Activated gamma-delta T cell treated with anti-CD3 and anti-CD28 coated beads, Interleukin-2, amount 50 U/mL, for 16 hours (primary cell): ENCODE results near the gene FLRT1.
"Not testable (repeated sequence)": the region's sequence is repeated elsewhere in the genome, so short reads cannot be mapped to it uniquely, and the experiment has no call there.

ENCODE experiments used
- DNase-seq: peaks from one replicate; pipeline ENCODE4 v3.0.0-alpha.2; 2020; ENCODE audit warnings: low read depth

Gene FLRT1

DNA sequence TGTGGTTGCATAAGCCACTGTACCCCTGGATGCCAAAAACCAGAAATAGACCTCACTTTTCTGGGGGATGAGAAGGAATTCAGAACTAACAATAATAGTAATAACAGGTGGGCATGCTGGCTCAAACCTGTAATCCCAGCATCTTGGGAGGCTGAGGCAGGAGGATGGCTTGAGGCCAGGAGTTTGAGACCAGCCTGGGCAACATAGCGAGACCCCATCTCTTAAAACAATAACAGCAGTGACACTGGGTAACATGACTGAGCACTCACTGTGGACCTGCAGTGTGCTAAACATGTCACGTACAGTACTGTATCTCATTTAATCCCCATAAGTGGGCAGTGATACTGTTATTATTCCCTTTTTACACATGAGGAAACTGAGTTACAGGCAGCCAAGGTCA is 10.0 kb downstream of the FLRT1 start:
- no peak for DNase-seq

GRCh38 chr11:64047373-64047772 is 11.6 kb downstream of the FLRT1 start:
- not testable (repeated sequence) for DNase-seq

DNA sequence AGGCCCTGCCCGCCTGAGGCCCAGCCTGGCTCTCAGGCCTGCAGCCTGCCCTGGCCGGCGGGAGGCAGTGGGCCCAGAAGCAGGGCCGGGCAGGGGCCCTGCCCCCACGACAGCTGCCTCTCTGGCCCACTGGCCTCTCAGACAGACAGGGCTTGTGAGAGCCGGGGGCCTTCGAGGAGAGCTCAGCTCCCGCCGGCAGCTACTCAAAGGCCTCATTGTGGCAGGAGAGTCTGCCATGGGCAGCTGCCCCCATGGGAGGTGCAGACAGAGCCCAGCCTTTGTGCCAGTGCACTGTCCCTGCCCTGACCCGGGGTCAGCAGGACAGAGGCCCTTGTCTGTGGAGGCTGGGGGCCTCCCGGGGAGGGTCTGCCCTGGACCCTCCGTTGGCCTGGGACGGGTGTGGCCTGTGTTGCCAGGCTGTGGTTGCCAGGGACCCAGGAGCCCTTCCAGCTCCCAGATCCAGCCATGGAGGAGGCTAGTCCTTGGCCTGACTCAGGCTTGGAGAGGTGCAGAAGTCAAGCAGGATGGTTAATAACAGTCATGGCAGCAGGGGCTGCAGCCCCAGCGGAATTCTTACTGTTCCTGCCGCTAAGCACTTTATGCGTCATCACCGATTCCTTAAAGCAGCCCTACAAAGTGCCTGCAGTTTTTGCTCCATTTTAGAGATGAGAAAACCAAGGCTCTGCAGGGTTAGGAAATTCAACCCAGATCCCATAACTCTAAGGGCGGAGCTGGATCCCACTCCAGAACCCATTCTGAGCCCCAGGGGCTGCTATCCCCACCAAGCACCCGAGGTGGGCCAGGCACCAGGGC is 12.5 kb downstream of the FLRT1 start:
- no peak for DNase-seq

GRCh38 chr11:64049509-64049908 is 13.8 kb downstream of the FLRT1 start:
- DNase-seq = no peak

DNA sequence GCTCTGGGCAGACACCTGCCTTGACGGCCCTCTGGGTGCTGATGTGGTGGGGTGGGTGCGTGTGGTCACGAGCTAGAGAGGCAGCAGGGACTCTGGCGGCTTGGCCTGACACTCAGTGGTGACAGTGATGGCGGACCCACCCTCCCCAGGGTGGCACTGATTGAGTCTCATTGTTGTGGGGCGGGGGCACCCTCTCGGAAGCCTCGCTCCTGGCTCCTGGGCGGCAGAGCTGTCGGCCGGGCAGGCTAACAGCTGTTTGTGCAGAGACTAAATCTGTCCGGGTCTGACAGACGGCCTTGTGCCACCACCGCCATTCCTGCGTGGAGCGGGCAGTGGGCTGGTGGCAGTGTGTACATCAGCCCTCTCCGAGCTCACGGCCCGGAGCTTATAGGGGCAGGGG is 15.6 kb downstream of the FLRT1 start:
- no peak for DNase-seq

GRCh38 chr11:64052436-64052835 is 16.7 kb downstream of the FLRT1 start:
- DNase-seq = no peak

DNA sequence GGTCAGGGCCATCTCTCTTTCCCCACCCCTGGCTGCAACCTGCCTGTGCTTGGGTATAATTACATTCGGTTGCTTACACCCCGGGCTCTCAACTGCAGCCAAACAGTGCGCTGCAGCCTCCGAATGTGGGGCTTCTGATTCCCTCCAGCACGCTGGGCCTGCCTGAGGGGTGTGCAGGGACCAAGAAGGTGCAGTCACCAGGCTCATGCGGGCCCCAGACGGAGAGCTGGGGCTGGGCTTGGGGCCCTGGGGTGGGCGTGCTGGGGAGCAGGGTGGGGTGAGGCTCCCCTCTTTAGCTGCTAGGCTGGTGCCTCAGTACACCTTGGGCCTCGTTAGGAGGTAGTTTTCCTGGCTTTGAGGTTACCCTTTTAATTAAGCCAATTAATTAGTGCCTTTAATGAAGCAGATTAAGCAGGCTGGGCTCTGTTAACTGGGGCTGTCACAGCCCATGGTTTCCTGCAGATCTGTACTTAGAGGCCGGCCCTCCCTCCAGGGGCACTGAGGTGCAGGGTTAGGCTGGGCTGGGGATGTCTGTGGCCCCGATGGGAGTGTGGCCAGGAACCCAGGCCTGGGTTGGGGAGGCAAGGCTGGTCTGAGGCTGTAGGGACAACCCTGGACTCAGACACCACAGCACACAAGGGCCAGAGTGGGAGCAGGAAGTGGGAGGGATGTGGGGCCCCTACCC is 17.3 kb downstream of the FLRT1 start:
- no peak for DNase-seq

DNA sequence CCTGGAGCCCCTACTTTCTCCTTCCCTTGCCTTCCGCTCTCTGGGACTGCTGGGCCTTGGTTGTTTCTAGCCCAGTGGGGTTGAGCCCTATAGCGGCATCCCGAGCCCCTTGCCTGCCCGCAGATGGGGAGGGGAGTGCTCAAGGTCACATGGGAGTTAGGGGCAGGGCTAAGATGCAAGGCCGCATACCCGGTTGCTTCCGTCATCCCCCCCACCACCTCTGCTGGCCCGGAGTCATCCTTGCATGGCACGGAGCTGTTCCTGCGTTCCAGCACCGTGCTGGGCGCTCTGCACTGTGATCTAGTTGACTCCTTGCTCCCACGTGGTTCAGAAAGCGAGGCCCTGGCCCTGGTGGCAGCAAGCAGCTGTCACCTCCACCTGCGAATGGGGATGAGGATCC is 18.0 kb downstream of the FLRT1 start:
- DNase-seq = no peak

DNA sequence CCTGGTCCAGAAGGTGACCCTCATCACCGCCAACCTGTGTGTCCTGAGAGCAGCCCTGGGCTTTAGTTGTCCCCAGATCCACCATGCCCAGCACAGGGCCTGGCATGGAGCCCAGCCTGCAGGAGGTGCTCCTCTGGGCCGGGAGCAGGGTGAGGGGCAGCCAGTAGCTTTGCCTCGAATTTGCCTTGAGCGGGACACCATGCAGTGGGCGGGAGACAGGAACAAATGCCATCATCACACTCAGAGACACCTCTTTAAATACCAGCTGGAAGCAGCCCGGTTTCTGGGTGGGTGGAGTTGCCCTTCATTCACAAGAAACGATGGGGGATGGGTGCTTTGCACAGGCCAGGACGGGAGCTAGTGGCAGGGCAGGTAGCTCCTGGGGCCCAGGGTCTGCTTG is 19.3 kb downstream of the FLRT1 start:
- no peak for DNase-seq

DNA sequence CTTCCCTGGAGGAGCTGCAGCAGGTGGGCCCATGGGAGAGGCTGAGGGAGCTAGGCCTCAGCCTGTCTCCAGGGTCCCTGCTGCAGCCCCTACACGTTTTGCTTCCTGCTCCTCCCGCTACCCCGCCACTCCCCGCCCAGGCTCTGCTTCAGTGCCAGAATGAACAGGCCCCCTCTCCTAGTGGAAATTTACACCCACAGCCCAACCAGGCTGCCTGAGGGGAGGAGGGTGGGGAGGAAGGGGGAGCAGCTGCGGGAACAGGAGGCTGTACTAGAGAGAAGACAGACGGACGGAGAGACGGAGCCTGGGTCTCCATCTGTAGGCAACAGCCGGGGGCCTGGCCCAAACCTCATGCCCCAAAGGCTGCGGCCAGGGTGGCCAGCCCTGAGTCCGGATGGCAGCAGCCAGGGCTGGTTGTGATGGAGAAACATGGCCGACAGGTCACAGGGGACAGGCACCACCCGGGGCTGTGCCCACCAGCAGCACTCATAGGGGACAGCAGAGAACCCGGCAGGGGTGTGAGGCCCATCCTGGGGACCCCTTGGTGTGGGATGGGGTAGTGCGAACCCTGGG is 20.6 kb downstream of the FLRT1 start:
- DNase-seq = no peak

GRCh38 chr11:64056861-64057260 is 21.1 kb downstream of the FLRT1 start:
- DNase-seq = no peak

GRCh38 chr11:64057890-64058289 is 22.2 kb downstream of the FLRT1 start:
- no peak for DNase-seq

DNA sequence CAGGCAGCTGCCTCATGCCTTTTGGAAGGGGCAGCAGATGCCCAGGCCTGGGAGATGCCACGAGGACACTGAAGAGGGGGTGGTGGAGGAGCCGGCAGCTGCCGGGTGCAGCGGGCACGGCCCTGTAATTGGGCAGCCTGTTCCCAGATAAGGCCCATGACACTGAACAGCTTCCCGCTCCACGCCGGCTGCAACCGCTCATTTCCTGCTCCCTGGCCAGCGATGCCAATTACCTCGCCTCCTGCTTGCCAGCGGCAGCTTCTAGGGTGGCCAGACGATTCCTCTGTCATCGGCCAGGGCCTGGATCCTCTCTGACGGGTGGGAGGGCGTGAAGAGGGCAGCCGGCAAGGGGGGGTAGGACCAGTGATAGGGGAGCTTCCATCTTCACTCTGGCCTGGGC is 22.8 kb downstream of the FLRT1 start:
- DNase-seq = no peak

DNA sequence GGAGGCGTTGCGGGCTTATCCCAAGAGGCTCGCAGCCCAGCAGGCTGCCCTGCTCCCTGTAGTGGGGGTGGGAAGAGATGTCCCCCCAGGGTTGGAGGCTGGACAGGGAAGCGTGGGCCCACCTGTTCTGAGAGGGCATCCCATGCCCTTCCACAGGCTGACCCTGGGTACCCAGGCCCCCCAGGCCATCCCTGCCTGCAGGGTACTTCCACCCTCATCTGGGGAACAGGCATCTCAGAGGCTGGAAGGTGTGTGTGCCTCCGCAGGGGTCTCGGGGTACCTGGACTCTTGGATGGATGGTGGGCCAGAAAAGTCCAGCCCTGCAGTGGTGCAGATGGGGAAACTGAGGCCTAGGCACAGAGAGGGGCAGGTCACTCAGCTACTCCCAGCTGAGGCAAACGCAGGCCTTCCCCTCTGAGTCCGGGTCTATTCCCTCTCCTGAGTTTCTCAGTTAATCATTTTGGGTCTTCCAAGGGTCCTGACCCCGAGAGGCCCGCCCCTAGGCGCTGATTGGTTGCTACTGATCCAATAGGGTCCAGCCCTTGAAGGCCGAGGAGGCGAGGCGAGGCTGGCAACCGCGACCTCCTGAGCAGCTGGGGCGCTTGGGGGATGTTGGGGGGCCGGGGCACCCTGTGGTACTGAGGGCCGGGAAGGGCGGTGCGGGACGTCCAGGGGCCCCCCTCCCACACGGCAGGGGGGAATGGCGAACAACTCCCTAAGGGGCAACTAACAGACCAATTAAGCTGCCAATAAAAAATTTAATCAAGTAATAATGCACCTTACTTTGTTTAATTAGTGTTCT is 23.8 kb downstream of the FLRT1 start:
- DNase-seq = no peak

- DNase-seq = no peak
These were observed 24.6 kb downstream of the FLRT1 start for GRCh38 chr11:64060263-64060860.

DNA sequence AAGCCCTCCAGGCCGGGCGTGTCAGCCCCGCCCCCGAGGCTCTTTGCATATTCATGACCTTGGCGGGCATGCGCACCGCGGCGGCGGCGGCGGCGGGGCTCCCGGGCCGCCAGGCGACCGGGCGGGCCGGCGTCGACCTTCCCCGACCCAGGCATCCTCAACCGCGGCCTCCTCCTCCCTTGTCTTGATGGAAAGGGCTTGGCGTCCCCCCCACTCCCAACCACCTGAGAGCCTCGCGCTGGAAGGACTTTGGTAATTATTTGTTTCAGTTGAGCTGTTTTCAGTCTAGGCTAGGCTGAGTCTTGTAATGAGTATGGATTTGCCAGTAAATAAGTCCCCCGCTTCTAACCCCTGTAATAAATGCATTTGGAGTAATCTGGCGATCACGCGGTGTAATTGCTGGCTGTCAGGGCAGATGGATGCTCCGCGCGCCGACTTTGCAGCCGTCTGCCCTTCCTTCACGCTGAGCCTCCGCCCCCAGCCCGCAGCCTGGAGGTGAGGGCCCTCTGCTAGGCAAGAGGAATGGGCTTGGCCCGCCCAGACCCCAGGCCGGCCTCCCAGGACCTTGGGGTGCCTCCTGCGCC is 25.2 kb downstream of the FLRT1 start:
- DNase-seq = peak; percentile 32

DNA sequence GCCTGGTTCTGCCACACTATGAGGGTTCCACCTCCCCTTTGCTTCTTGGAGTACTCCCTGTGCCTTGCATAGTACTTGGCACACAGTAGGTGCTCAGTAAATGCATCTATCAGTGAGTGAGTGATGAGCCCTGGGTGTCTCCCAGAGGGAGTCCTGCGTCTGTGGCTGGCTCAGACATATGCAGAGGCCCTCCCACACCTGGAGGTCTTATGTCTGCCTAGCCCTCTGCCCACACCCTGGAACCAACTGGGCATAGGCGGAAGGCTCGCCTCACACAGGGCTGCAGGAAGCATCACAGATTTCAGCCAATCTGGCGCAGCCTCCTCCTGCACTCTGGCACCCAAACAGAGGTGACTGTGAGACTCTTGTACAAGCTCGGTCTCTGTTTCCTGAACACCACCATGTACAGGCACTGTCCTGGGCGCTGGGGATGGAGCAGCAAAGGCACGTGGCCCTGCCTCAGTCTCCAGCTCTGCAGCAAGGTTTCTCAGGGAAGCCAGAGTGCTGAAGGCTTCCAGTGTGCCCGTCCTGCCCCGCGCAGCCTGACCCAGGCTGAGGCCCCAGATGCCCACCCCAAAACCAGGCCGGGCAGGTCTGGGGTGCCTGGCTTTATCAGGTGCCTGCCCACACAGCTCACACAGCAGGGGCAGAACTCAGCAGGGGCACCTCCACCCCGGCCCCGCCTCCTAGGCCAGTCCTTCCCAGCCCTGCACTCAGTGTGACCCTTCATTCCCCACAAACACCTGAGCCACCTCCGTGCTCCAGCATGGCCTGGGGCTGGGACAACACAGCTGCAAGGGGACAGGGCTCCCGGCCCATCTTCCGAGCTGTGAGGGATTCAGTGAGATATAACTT is 26.7 kb downstream of the FLRT1 start:
- no peak for DNase-seq

DNA sequence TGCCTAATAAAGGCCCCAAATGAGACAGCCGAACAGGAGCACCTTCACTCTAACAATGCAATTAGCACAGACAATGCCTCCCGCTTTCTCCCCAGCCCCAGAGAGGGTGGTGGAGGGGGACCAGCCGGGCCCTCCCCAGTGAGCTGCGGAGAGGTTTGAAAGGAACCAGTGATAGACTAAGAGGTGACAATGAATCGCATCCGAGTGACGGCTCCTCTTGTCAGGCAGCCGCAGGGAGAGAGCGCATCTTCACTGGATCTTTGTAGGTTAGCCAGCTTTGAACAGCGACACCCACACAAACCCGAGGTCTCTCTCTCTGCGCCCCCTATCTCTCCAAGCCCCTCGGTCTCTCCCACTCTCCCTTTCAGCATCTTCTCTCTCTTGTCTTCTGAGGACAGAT is 28.0 kb downstream of the FLRT1 start:
- DNase-seq = no peak

GRCh38 chr11:64064374-64065140 is 28.8 kb downstream of the FLRT1 start:
- DNase-seq = no peak

DNA sequence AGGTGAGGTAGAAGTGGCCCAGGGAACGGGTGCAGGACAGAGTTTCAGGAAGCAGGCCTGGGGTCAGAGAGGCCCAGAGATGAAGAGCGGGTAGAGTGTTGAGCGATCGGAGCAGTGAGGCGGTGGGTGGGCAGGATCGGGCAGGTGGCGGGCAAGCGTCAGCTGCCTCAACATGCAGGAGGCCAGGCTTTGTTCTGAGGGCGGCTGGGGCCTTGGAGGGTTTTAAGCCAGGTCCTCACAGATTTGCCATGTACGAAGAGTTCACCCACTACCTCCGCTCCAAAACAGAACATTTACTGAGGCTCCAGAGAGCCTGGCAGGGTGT is 29.4 kb downstream of the FLRT1 start:
- no peak for DNase-seq
